Measurements from ENCODE around the gene CDH8. TPM values are rescaled to one million over a fixed set of nuclear protein-coding genes. Genes with fewer than 3 reads are reported as not detected.

The CDH8 gene
- total RNA-seq, 1 experiment from 2014 or later: 2.5 TPM

DNA sequence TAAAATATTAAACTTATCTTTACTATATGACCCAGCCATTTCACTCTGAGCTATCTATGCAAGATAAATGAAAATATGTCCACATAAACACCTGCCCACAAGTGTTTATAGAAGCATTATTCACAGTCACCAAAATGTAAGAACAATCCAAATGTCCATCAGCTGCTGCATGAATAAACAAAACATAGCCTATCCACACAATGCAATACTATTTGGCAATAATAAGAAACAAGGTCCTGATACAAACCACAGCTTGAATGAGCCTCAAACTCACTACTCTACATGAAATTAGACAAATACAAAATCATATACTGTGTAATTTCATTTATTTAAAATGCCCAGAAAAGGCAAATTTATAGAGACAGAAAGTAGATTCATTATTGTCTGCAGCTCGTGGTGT lies 355.1 kb downstream of the CDH8 start:
- TF ChIP-seq SRF (IDR thresholded peaks at IDR 0.05; ENCODE audit: low read depth) (no peak), SP1 (IDR thresholded peaks at IDR 0.05; ENCODE audit: low read depth) (no peak), CBX3 (IDR thresholded peaks at IDR 0.05; ENCODE audit: low read depth) (no peak), ZNF274 (IDR thresholded peaks at IDR 0.05; ENCODE audit: low read depth, low read length) (no peak), EGR1 (IDR thresholded peaks at IDR 0.05; ENCODE audit: low read depth) (no peak), ZFX (IDR thresholded peaks at IDR 0.05) (no peak), YY1 (IDR thresholded peaks at IDR 0.05; ENCODE audit: extremely low read depth, insufficient replicate concordance, low read depth, low read length) (no peak), ELF1 (IDR thresholded peaks at IDR 0.05; ENCODE audit: borderline replicate concordance, low read depth) (no peak)
- TF ChIP-seq, protein P1, sequence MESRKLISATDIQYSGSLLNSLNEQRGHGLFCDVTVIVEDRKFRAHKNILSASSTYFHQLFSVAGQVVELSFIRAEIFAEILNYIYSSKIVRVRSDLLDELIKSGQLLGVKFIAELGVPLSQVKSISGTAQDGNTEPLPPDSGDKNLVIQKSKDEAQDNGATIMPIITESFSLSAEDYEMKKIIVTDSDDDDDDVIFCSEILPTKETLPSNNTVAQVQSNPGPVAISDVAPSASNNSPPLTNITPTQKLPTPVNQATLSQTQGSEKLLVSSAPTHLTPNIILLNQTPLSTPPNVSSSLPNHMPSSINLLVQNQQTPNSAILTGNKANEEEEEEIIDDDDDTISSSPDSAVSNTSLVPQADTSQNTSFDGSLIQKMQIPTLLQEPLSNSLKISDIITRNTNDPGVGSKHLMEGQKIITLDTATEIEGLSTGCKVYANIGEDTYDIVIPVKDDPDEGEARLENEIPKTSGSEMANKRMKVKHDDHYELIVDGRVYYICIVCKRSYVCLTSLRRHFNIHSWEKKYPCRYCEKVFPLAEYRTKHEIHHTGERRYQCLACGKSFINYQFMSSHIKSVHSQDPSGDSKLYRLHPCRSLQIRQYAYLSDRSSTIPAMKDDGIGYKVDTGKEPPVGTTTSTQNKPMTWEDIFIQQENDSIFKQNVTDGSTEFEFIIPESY (IDR thresholded peaks at IDR 0.05; ENCODE audit: extremely low read depth, insufficient replicate concordance, low read length): no peak
- TF ChIP-seq, protein P2, sequence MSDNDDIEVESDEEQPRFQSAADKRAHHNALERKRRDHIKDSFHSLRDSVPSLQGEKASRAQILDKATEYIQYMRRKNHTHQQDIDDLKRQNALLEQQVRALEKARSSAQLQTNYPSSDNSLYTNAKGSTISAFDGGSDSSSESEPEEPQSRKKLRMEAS (IDR thresholded peaks at IDR 0.05): no peak
- no peak overlapping the region for H2AFZ ChIP-seq (ENCODE audit: low read depth, low read length, poor library complexity, severe bottlenecking)
- no peaks in the 10 kb centered on the region for H3K36me3 ChIP-seq (ENCODE audit: control insufficient read depth in 1 of 2, insufficient read depth in 2 of 2, low read length in 2 of 2)
- intact Hi-C loops (cut with micrococcal nuclease): no loop called here
- no peaks in the 10 kb centered on the region for H4K20me1 ChIP-seq (ENCODE audit: insufficient read depth)
- no peaks in the 10 kb centered on the region for H3K79me2 ChIP-seq (ENCODE audit: insufficient read depth, low read length)
- H3K27me3 ChIP-seq (ENCODE audit: insufficient read depth, low read length): no peaks in the 10 kb centered on the region
- CTCF ChIA-PET: no interaction called here
- no peaks in the 10 kb centered on the region for H3K4me1 ChIP-seq (ENCODE audit: control insufficient read depth in 1 of 2, insufficient read depth in 2 of 2, low read length in 2 of 2)
- no peak for DNase-seq (ENCODE audit: low read depth, low spot score)
- H3K9me3 ChIP-seq (ENCODE audit: control insufficient read depth in 1 of 2, insufficient read depth in 1 of 2, low read depth in 1 of 2, low read length in 2 of 2): peaks cover 8 to 10% of the 10 kb centered on the region in 2 experiments; a peak in 2 of 4 replicates
- no peaks in the 10 kb centered on the region for H3K9me2 ChIP-seq (ENCODE audit: insufficient read depth)
- no peak overlapping the region for H3K27ac ChIP-seq (ENCODE audit: low read depth, low read length)
- H3K4me2 ChIP-seq (ENCODE audit: low read length): no peak overlapping the region
- RAD21 ChIA-PET (ENCODE audit: low non-redundant PET in 1 of 2, low total read pairs in 2 of 2, uncharacterized antibody in 2 of 2, unreplicated experiment in 2 of 2): no interaction called here
- H3K4me3 ChIP-seq (replicated peaks in 1 of 2; ENCODE audit: low read depth in 1 of 2, low read length in 2 of 2): no peak overlapping the region
- no peak overlapping the region for H3K9ac ChIP-seq (ENCODE audit: low read length)
- BruUV-seq (replicated peaks): no TSS peak
- POLR2A ChIA-PET: no interaction called here
- no peak for ATAC-seq
